LNCaP clone FGC (cell line): Measurements from ENCODE around the gene WBP2.

Source experiments
- DNase-seq: peaks from one replicate; pipeline ENCODE4 v3.0.0-alpha.2; 2011; ENCODE audit warnings: low read depth
- H3K4me3 ChIP-seq: 2 replicates; pipeline ENCODE4 v1.5.1; 2011; ENCODE audit warnings: mild to moderate bottlenecking, low read depth, low read length, control low read depth
- CTCF ChIP-seq: IDR thresholded peaks from 2 replicates; pipeline ENCODE4 v1.5.1; 2012; ENCODE audit warnings: mild to moderate bottlenecking; ENCODE audit not compliant: control insufficient read depth, insufficient read depth; ENCODE audit errors: extremely low read depth

The WBP2 gene

GRCh38 chr17:75893305-75894048 lies 38.3 kb upstream of the WBP2 start:
- TF ChIP-seq CTCF, result no peak
- no peak for DNase-seq
- no peak overlapping the region for H3K4me3 ChIP-seq

GRCh38 chr17:75892556-75893224 lies 37.6 kb upstream of the WBP2 start:
- no peak for DNase-seq
- no peak for TF ChIP-seq CTCF
- H3K4me3 ChIP-seq, result no peak overlapping the region

- H3K4me3 ChIP-seq, result no peak overlapping the region
- DNase-seq, result no peak
- no peak for TF ChIP-seq CTCF
Observed at GRCh38 chr17:75891605-75892555, 36.7 kb upstream of the WBP2 start.

- no peak overlapping the region for H3K4me3 ChIP-seq
- no peak for TF ChIP-seq CTCF
- DNase-seq, result no peak
Observed at GRCh38 chr17:75891022-75891604, 36.0 kb upstream of the WBP2 start.

GRCh38 chr17:75889454-75889853 lies 34.3 kb upstream of the WBP2 start:
- no peak overlapping the region for H3K4me3 ChIP-seq
- DNase-seq, result no peak

More at GRCh38 chr17:75889454-75889853, 34.3 kb upstream of the WBP2 start:
- TF ChIP-seq CTCF, result no peak
